SK-N-SH treated with all-trans-retinoic acid at 6 μM for 48 hours (cell line): Measurements from ENCODE around the gene FCHSD2.

Experiments
- ATAC-seq: fragments of 200-7000 bp; cut with Tn5 transposase; 3 replicates; pipeline ENCODE4 v1.9.1; 2020; ENCODE audit warnings: mild to moderate bottlenecking, moderate library complexity
- BACH2 ChIP-seq: fragments of 250-450 bp; sonication (Bioruptor Pico); IDR thresholded peaks from 2 replicates; pipeline ENCODE4 v1.9.0; 2021; ENCODE audit warnings: mild to moderate bottlenecking, borderline replicate concordance
- CSDC2 ChIP-seq: fragments of 250-450 bp; sonication (Bioruptor Pico); IDR thresholded peaks from 2 replicates; pipeline ENCODE4 v1.5.0; 2020; ENCODE audit warnings: mild to moderate bottlenecking, moderate library complexity
- ESRRG ChIP-seq: fragments of 250-450 bp; sonication (Bioruptor Pico); IDR thresholded peaks from 2 replicates; pipeline ENCODE4 v1.6.1; 2021; ENCODE audit warnings: mild to moderate bottlenecking
- GLIS3 ChIP-seq: fragments of 250-450 bp; sonication (Bioruptor Pico); IDR thresholded peaks from 2 replicates; pipeline ENCODE4 v1.5.0; 2020; ENCODE audit warnings: mild to moderate bottlenecking, moderate library complexity
- ISL1 ChIP-seq: fragments of 250-450 bp; sonication (Bioruptor Pico); IDR thresholded peaks from 2 replicates; pipeline ENCODE4 v2.1.2; 2022; ENCODE audit warnings: mild to moderate bottlenecking, moderate library complexity
- PPARA ChIP-seq: fragments of 250-450 bp; sonication (Bioruptor Pico); IDR thresholded peaks from 2 replicates; pipeline ENCODE4 v1.5.0; 2020; ENCODE audit warnings: mild to moderate bottlenecking, borderline replicate concordance
- RARB ChIP-seq: fragments of 250-450 bp; sonication (Bioruptor Pico); IDR thresholded peaks from 2 replicates; pipeline ENCODE4 v1.8.0; 2021; ENCODE audit warnings: mild to moderate bottlenecking, moderate library complexity
- SNAI2 ChIP-seq: fragments of 250-450 bp; sonication (Bioruptor Pico); IDR thresholded peaks from 2 replicates; pipeline ENCODE4 v1.5.0; 2020; ENCODE audit warnings: mild to moderate bottlenecking, moderate library complexity
- TCF4 ChIP-seq: fragments of 250-450 bp; sonication (Bioruptor Pico); IDR thresholded peaks from 2 replicates; pipeline ENCODE4 v1.8.0; 2021; ENCODE audit warnings: mild to moderate bottlenecking, moderate library complexity, borderline replicate concordance
- TOX ChIP-seq: fragments of 250-450 bp; sonication (Bioruptor Pico); IDR thresholded peaks from 2 replicates; pipeline ENCODE4 v1.8.0; 2021; ENCODE audit warnings: mild to moderate bottlenecking, moderate library complexity, borderline replicate concordance
- ZC3H10 ChIP-seq: fragments of 250-450 bp; sonication (Bioruptor Pico); IDR thresholded peaks from 2 replicates; pipeline ENCODE4 v1.5.1; 2021; ENCODE audit warnings: mild to moderate bottlenecking, moderate library complexity
- ZFP3 ChIP-seq: fragments of 250-450 bp; sonication (Bioruptor Pico); IDR thresholded peaks from 2 replicates; pipeline ENCODE4 v1.5.0; 2020; ENCODE audit warnings: mild to moderate bottlenecking, moderate library complexity
- ZFP30 ChIP-seq: fragments of 450-650 bp; formaldehyde crosslinking; IDR thresholded peaks from 2 replicates; pipeline ENCODE4 v1.5.0; 2022; ENCODE audit warnings: mild to moderate bottlenecking, moderate library complexity
- ZNF565 ChIP-seq: fragments of 450-650 bp; formaldehyde crosslinking; conservative IDR thresholded peaks from 2 replicates; pipeline ENCODE4 v1.5.0; 2020; ENCODE audit warnings: low read depth, mild to moderate bottlenecking, moderate library complexity
- ZNF70 ChIP-seq: fragments of 450-650 bp; formaldehyde crosslinking; IDR thresholded peaks from 2 replicates; pipeline ENCODE4 v1.5.0; 2020; ENCODE audit warnings: mild to moderate bottlenecking, moderate library complexity
- ZNF8 ChIP-seq: fragments of 450-650 bp; formaldehyde crosslinking; IDR thresholded peaks from 2 replicates; pipeline ENCODE4 v1.5.0; 2020; ENCODE audit warnings: mild to moderate bottlenecking, moderate library complexity
- TF ChIP-seq, protein P1 (sequence below): fragments of 250-450 bp; sonication (Bioruptor Pico); IDR thresholded peaks from 2 replicates; pipeline ENCODE4 v1.8.0; 2020; ENCODE audit warnings: mild to moderate bottlenecking, moderate library complexity, borderline replicate concordance
- TF ChIP-seq, protein P2 (sequence below): fragments of 250-450 bp; sonication (Bioruptor Pico); IDR thresholded peaks from 2 replicates; pipeline ENCODE4 v1.8.0; 2021; ENCODE audit warnings: low read depth, mild to moderate bottlenecking, moderate library complexity, borderline replicate concordance
- TF ChIP-seq, protein P3 (sequence below): fragments of 250-450 bp; sonication (Bioruptor Pico); IDR thresholded peaks from 2 replicates; pipeline ENCODE4 v1.5.1; 2021; ENCODE audit warnings: mild to moderate bottlenecking, moderate library complexity

The FCHSD2 gene

DNA sequence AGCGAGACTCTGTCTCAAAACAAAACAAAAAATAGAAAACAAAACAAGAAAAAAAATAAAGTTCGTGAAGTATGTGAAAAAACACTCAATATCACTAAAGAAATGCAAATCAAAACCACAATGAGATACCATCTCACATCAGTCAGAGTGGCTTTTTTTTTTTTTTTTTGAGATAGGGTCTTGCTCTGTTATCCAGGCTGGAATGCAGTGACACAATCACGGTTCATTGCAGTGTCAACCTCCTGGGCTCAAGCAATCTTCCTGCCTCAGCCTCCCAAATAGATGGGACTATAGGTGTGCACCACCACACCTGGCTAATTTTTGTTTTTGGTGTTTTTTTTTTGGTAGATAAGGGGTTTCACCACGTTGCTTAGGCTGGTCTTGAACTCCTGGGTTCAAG is 290.4 kb downstream of the FCHSD2 start:
- TF ChIP-seq, protein P1, sequence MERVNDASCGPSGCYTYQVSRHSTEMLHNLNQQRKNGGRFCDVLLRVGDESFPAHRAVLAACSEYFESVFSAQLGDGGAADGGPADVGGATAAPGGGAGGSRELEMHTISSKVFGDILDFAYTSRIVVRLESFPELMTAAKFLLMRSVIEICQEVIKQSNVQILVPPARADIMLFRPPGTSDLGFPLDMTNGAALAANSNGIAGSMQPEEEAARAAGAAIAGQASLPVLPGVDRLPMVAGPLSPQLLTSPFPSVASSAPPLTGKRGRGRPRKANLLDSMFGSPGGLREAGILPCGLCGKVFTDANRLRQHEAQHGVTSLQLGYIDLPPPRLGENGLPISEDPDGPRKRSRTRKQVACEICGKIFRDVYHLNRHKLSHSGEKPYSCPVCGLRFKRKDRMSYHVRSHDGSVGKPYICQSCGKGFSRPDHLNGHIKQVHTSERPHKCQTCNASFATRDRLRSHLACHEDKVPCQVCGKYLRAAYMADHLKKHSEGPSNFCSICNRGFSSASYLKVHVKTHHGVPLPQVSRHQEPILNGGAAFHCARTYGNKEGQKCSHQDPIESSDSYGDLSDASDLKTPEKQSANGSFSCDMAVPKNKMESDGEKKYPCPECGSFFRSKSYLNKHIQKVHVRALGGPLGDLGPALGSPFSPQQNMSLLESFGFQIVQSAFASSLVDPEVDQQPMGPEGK, result no peak
- TF ChIP-seq RARB (no peak), SNAI2 (CRISPR knock-in tag) (no peak)
- TF ChIP-seq, protein P2, sequence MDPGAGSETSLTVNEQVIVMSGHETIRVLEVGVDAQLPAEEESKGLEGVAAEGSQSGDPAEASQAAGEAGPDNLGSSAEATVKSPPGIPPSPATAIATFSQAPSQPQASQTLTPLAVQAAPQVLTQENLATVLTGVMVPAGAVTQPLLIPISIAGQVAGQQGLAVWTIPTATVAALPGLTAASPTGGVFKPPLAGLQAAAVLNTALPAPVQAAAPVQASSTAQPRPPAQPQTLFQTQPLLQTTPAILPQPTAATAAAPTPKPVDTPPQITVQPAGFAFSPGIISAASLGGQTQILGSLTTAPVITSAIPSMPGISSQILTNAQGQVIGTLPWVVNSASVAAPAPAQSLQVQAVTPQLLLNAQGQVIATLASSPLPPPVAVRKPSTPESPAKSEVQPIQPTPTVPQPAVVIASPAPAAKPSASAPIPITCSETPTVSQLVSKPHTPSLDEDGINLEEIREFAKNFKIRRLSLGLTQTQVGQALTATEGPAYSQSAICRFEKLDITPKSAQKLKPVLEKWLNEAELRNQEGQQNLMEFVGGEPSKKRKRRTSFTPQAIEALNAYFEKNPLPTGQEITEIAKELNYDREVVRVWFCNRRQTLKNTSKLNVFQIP (CRISPR knock-in tag), result no peak
- ATAC-seq, result no peak

DNA sequence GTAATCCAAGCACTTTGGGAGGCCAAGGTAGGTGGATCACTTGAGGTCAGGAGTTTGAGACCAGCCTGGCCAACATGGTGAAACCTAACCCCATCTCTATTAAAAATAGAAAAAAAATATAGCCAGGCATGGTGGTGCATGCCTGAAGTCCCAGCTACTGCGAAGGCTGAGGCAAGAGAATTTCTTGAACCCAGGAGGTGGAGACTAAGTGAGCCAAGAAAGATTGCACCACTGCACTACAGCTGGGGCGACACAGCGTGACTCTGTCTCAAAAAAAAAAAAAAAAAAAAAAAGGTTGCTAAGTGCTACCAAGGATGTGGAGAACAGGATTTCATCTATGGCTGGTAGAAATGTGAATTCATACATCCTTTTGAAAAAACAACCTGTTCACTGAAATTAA is 291.3 kb downstream of the FCHSD2 start:
- no peak for ATAC-seq
- TF ChIP-seq ESRRG (CRISPR knock-in tag) (no peak), PPARA (CRISPR knock-in tag) (no peak), CSDC2 (CRISPR knock-in tag) (no peak), ZFP30 (CRISPR knock-in tag) (no peak), SNAI2 (CRISPR knock-in tag) (no peak), RARB (no peak), TOX (no peak)
- TF ChIP-seq, protein P1, result no peak
- TF ChIP-seq, protein P3, sequence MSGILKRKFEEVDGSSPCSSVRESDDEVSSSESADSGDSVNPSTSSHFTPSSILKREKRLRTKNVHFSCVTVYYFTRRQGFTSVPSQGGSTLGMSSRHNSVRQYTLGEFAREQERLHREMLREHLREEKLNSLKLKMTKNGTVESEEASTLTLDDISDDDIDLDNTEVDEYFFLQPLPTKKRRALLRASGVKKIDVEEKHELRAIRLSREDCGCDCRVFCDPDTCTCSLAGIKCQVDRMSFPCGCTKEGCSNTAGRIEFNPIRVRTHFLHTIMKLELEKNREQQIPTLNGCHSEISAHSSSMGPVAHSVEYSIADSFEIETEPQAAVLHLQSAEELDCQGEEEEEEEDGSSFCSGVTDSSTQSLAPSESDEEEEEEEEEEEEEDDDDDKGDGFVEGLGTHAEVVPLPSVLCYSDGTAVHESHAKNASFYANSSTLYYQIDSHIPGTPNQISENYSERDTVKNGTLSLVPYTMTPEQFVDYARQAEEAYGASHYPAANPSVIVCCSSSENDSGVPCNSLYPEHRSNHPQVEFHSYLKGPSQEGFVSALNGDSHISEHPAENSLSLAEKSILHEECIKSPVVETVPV (CRISPR knock-in tag), result no peak

DNA sequence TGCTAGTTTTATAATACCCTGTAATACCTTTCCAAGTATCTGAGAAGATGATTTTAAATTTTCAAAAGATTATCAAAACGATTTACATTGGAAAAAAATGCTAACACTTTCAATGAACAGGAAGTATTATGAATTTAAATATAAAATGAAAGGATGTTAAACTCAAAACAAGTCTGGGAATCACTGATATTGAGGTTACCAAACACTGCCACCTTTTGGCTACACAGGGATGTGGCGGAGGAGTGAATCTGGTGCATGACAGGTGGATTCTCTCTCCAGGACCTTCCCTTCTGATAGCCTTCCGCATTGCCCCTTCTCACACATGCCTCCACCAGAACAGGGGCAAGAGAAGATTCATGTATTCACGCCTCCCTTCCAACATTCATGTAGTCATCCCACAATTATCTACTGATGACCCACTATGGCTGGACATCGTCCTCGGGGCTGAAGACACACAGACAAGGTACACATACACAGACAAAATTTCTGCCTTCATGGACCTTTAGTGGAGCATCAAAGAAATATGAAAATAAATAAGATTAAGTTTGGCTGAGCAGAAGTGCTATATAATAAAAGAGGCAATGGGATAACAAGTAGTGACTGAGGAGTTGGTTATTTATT is 293.2 kb downstream of the FCHSD2 start:
- TF ChIP-seq ZFP30 (CRISPR knock-in tag), result no peak
- peak; percentile 80 for ATAC-seq

DNA sequence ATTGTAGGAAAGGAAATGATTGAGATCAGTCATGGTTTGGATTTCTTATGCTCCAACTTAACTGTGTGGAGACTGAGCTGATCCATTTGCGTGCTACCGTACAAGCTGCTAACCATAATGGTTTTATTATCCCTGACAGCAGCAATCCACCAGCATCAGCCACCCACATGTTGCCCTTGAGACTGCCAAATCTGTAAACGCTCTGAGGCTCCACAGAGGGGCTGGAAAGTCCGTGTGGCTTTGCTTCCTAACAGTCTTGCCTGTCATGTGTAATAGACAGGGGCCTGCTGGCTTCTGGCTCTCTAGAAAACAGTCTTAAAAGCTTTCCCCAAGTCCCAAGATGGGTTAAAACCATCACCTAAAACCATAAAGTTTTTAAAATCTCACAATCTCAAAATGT is 297.8 kb downstream of the FCHSD2 start:
- TF ChIP-seq TCF4, result peak; percentile 29; the same call in 1 of the 2 replicates
- TF ChIP-seq SNAI2 (CRISPR knock-in tag), result no peak
- peak; percentile 63; the same call in 1 of the 3 replicates for ATAC-seq

DNA sequence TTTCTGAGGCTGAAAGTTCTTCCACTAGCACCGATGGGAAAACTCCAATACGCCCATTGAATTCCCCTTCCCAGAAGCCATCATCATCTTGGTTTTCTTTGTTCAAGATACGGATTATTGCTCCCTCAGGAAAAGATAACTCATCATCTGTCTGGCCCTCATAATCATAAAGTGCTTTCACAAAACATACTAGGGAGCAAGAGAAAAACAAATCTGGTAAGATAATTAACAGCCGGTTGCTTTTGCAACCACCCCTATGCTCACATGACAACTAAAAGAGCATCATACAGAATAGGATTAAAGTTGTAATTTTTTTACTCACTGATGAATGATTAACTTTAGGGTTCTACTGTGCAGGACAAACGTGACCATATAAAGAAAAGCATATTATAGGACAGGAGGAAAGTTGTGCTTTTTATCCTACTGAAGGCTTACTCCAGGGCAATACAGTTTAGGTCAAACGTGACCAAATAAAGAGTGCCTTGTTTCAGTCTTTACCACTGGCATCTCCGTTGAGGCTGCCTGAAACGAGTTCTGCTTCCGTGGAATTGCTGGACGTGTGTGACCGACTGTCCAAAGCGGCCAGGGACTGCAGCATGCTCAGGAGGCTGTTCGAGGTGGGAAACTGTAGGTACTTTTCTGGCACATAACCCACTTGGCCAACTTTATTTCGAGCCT is 299.3 kb downstream of the FCHSD2 start:
- no peak for ATAC-seq
- TF ChIP-seq ZFP3 (CRISPR knock-in tag) (no peak), ZNF8 (CRISPR knock-in tag) (no peak), BACH2 (no peak), ZC3H10 (no peak), ISL1 (CRISPR knock-in tag) (no peak), ESRRG (CRISPR knock-in tag) (no peak), SNAI2 (CRISPR knock-in tag) (no peak), TOX (no peak), GLIS3 (CRISPR knock-in tag) (no peak), CSDC2 (CRISPR knock-in tag) (no peak), ZFP30 (CRISPR knock-in tag) (no peak), PPARA (CRISPR knock-in tag) (no peak), TCF4 (no peak), ZNF70 (CRISPR knock-in tag) (no peak), ZNF565 (CRISPR knock-in tag) (no peak)
- TF ChIP-seq, protein P3 (CRISPR knock-in tag), result no peak
- TF ChIP-seq, protein P2 (CRISPR knock-in tag), result no peak
- TF ChIP-seq, protein P1, result no peak
- TF ChIP-seq, all 23 proteins: peak for 0
